SK-N-SH treated with all-trans-retinoic acid at 6 μM for 48 hours (cell line): ENCODE results near the gene SLC22A23.

Experiments used
- CREB5 ChIP-seq: fragments of 250-450 bp; sonication (Bioruptor Pico); IDR thresholded peaks from 2 replicates; pipeline ENCODE4 v1.5.1; 2020; ENCODE audit warnings: low read depth, mild to moderate bottlenecking, moderate library complexity
- ESRRG ChIP-seq: fragments of 250-450 bp; sonication (Bioruptor Pico); IDR thresholded peaks from 2 replicates; pipeline ENCODE4 v1.6.1; 2021; ENCODE audit warnings: mild to moderate bottlenecking
- OSR1 ChIP-seq: fragments of 250-450 bp; sonication (Bioruptor Pico); IDR thresholded peaks from 2 replicates; pipeline ENCODE4 v1.8.0; 2022; ENCODE audit warnings: moderate library complexity, mild to moderate bottlenecking, inconsistent platforms
- PATZ1 ChIP-seq: fragments of 250-450 bp; sonication (Bioruptor Pico); IDR thresholded peaks from 2 replicates; pipeline ENCODE4 v1.8.0; 2020; ENCODE audit warnings: mild to moderate bottlenecking, moderate library complexity, borderline replicate concordance
- SNAI2 ChIP-seq: fragments of 250-450 bp; sonication (Bioruptor Pico); IDR thresholded peaks from 2 replicates; pipeline ENCODE4 v1.5.0; 2020; ENCODE audit warnings: mild to moderate bottlenecking, moderate library complexity
- TCF4 ChIP-seq: fragments of 250-450 bp; sonication (Bioruptor Pico); IDR thresholded peaks from 2 replicates; pipeline ENCODE4 v1.8.0; 2021; ENCODE audit warnings: mild to moderate bottlenecking, moderate library complexity, borderline replicate concordance
- ZC3H10 ChIP-seq: fragments of 250-450 bp; sonication (Bioruptor Pico); IDR thresholded peaks from 2 replicates; pipeline ENCODE4 v1.5.1; 2021; ENCODE audit warnings: mild to moderate bottlenecking, moderate library complexity
- ZNF70 ChIP-seq: fragments of 450-650 bp; formaldehyde crosslinking; IDR thresholded peaks from 2 replicates; pipeline ENCODE4 v1.5.0; 2020; ENCODE audit warnings: mild to moderate bottlenecking, moderate library complexity

DNA sequence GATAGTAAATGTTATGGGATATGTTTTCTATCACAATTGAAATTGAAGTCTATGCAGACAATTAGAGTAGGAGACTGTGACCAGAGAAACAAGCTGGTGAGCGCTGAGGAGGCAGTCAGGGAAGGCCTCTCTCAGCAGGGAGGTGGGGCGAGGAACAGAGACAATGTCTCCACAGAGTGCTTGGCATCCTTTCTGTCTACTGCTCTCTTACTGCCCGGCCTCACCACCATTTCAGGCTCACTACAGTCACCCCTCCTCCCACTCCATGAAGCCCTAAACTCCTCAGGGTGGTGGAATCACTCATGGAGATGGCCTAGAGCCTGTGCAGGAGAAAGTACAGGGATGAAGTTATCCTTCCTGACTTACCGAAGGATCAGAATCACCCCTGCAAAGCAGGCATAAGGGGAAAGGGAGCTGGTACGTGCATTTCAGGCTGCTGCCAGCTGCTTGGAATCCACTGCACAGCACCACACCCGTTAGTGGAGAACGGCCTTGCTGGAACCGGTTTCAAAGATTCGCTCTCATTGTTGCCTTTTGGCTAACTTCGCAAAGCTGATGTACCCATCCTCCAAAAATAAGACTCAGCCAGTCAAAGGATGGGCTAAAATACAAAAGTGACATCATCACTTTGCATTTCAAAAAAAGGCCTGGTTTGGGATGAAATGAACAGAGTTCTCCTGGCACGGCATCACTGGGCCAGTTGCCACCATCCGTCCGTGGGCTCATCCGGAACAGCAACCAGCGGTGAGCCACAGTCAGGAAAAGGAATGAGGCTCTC lies 67.3 kb downstream of the SLC22A23 start:
- TF ChIP-seq ESRRG (CRISPR knock-in tag) (no peak), OSR1 (CRISPR knock-in tag) (no peak), CREB5 (CRISPR knock-in tag) (no peak), ZC3H10 (CRISPR knock-in tag) (no peak), SNAI2 (no peak), PATZ1 (no peak), ZNF70 (CRISPR knock-in tag) (no peak), TCF4 (CRISPR knock-in tag) (no peak)
